CD4-positive, alpha-beta T cell (primary cell): Measurements from ENCODE around the gene NECTIN4. TPM values are rescaled to one million over a fixed set of nuclear protein-coding genes. Genes with fewer than 3 reads are reported as not detected.

Source experiments
- ATAC-seq: fragments of 200-7000 bp; cut with Tn5 transposase; one replicate; pipeline ENCODE4 v1.10.0; 2022; ENCODE audit warnings: mild to moderate bottlenecking; ENCODE audit not compliant: poor library complexity
- CTCF ChIA-PET: fragments of 350-600 bp; sonication (Branson Sonifier 250); formaldehyde crosslinking; loops from one replicate; lab custom pipeline; 2021; ENCODE audit warnings: antibody characterized with exemption, inconsistent platforms; lab: Charles Lee
- POLR2A ChIA-PET: fragments of 350-600 bp; sonication (Branson Sonifier 250); formaldehyde crosslinking; loops from one replicate; lab custom pipeline; 2021; ENCODE audit warnings: antibody characterized with exemption, inconsistent platforms; lab: Charles Lee
- DNase-seq, 14 experiments: peaks; one replicate each; pipeline ENCODE4 v3.0.0-alpha.2; 2013 to 2020; ENCODE audit warnings: mixed read lengths in 2 of 14
- H3K27ac ChIP-seq, 2 donors: one replicate each; pipeline versions ENCODE4 v1.5.1 to v1.7.0; 2013; ENCODE audit warnings: low read length in 2 of 2, low read depth in 1 of 2, mild to moderate bottlenecking in 1 of 2
- H3K27me3 ChIP-seq, 2 experiments: 1 replicate in 1 of 2; 2 replicates in 1 of 2; pipeline versions ENCODE4 v1.6.1 to v1.7.0; 2013; ENCODE audit warnings: low read length in 2 of 2, control low read depth in 1 of 2, mild to moderate bottlenecking in 1 of 2, moderate library complexity in 1 of 2; ENCODE audit not compliant: insufficient read depth in 2 of 2, control insufficient read depth in 1 of 2
- H3K36me3 ChIP-seq: one replicate; pipeline ENCODE4 v1.6.1; 2013; ENCODE audit warnings: low read length, control low read depth; ENCODE audit not compliant: insufficient read depth
- H3K4me1 ChIP-seq: one replicate; pipeline ENCODE4 v1.6.1; 2013; ENCODE audit warnings: low read length, control low read depth; ENCODE audit not compliant: insufficient read depth
- H3K4me3 ChIP-seq: one replicate; pipeline ENCODE4 v1.5.1; 2013; ENCODE audit warnings: mild to moderate bottlenecking, low read length, moderate library complexity
- H3K9me3 ChIP-seq, 2 experiments: 1 replicate in 1 of 2; 2 replicates in 1 of 2; pipeline versions ENCODE4 v1.6.1 to v1.7.0; 2013; ENCODE audit warnings: low read length in 2 of 2, mild to moderate bottlenecking in 2 of 2, control low read depth in 1 of 2, moderate library complexity in 1 of 2; ENCODE audit not compliant: control insufficient read depth in 1 of 2, insufficient read depth in 1 of 2
- H3K27ac Mint-ChIP-seq: one replicate; pipeline ENCODE4 v1.8.0; 2020; ENCODE audit warnings: mixed read lengths
- H3K27me3 Mint-ChIP-seq: one replicate; pipeline ENCODE4 v1.8.0; 2021; ENCODE audit warnings: mixed read lengths
- H3K36me3 Mint-ChIP-seq: one replicate; pipeline ENCODE4 v1.8.0; 2021; ENCODE audit warnings: low read depth, mixed read lengths
- H3K4me1 Mint-ChIP-seq: one replicate; pipeline ENCODE4 v1.8.0; 2021; ENCODE audit warnings: low read depth, mixed read lengths
- H3K4me3 Mint-ChIP-seq: one replicate; pipeline ENCODE4 v1.8.0; 2020; ENCODE audit warnings: mild to moderate bottlenecking, mixed read lengths
- H3K9me3 Mint-ChIP-seq: one replicate; pipeline ENCODE4 v1.8.0; 2020; ENCODE audit warnings: mixed read lengths
- CTCF ChIP-seq: fragments of 200-600 bp; IDR thresholded peaks from one replicate; pipeline ENCODE4 v1.8.0; 2022; ENCODE audit warnings: antibody characterized with exemption, mild to moderate bottlenecking
- intact Hi-C, 2 experiments: fragments of 100-400 bp; cut with DNase I in 1 of 2; cut with micrococcal nuclease in 1 of 2; formaldehyde crosslinking; loops; one replicate each; pipeline versions ENCODE4 v1.15.1 to v1.9.0; 2023 to 2025; cut with DNase I, micrococcal nuclease
- total RNA-seq, 174 experiments: library from RNA in 2 of 174; stranded (reverse) in 2 of 174; gene quantifications; one replicate each; pipeline ENCODE4 v1.2.3 and lab custom pipeline; 2021 to 2026

Gene NECTIN4
- total RNA-seq, 2 experiments from 2014 or later: 0.22 TPM

GRCh38 chr1:161046605-161047228 lies 42.6 kb downstream of the NECTIN4 start:
- CTCF ChIA-PET: interaction anchor here (1.2 to 5.3 kb wide), 9 partner anchors 13 to 179 kb away, joined by 3 to 34 read pairs (median 4); partner anchors contain the start of genes ARHGAP30, KLHDC9, NIT1 and PFDN2
- H3K4me1 Mint-ChIP-seq: peaks cover 37% of the 10 kb centered on the region
- no peaks in the 10 kb centered on the region for H3K27me3 Mint-ChIP-seq
- H3K27ac Mint-ChIP-seq: peak overlapping the region; percentile 94
- intact Hi-C loops: loop anchor here (1.0 to 5.0 kb wide), 5 partner anchors 22 to 106 kb away; partner anchors contain the start of genes ARHGAP30 (in 1 of the 2), F11R (in 1 of the 2), NIT1 (in 1 of the 2) and PFDN2 (in 1 of the 2)
- DNase-seq: peak in 3 of 14 experiments; percentile 30 to 59 (median 54)
- H3K4me3 ChIP-seq: peak overlapping the region; percentile 98
- H3K27me3 ChIP-seq: no peaks in the 10 kb centered on the region
- H3K27ac ChIP-seq: peak overlapping the region; percentile 90 to 96
- ATAC-seq: no peak
- peaks cover 59% of the 10 kb centered on the region for H3K36me3 ChIP-seq
- POLR2A ChIA-PET: interaction anchor here (0.9 to 8.4 kb wide), 26 partner anchors 8 to 784 kb away, joined by 3 to 295 read pairs (median 8); partner anchors contain the start of genes ARHGAP30, DCAF8, DEDD and F11R
- peaks cover 78% of the 10 kb centered on the region for H3K36me3 Mint-ChIP-seq
- H3K4me1 ChIP-seq: peaks cover 49% of the 10 kb centered on the region
- H3K4me3 Mint-ChIP-seq: peak overlapping the region; percentile 93
- H3K9me3 ChIP-seq: no peaks in the 10 kb centered on the region
- TF ChIP-seq CTCF: no peak
- H3K9me3 Mint-ChIP-seq: no peaks in the 10 kb centered on the region

- H3K4me1 Mint-ChIP-seq: peaks cover 43% of the 10 kb centered on the region
- H3K27me3 Mint-ChIP-seq: no peaks in the 10 kb centered on the region
- Histone ChIP-seq H3K36me3 (peaks cover 59% of the 10 kb centered on the region), H3K4me3 (peak within 1 kb of the TSS; percentile 98), H3K27ac (peak within 1 kb of the TSS; percentile 90 to 96), H3K9me3 (no peaks in the 10 kb centered on the region), H3K27me3 (no peaks in the 10 kb centered on the region), H3K4me1 (peaks cover 52% of the 10 kb centered on the region)
- peak within 1 kb of the TSS; percentile 93 for H3K4me3 Mint-ChIP-seq
- peak within 1 kb of the TSS; percentile 94 for H3K27ac Mint-ChIP-seq
- ChIA-PET POLR2A (interaction anchor here (0.5 to 8.4 kb wide), 35 partner anchors 8 to 784 kb away, joined by 3 to 295 read pairs (median 5); partner anchors contain the start of genes ARHGAP30, DCAF8, DEDD and F11R), CTCF (interaction anchor here (1.2 to 5.3 kb wide), 14 partner anchors 9 to 260 kb away, joined by 3 to 34 read pairs (median 6); partner anchors contain the start of genes ARHGAP30, F11R, KLHDC9 and NIT1)
- DNase-seq (peak; percentile 86 to 97 (median 92)), ATAC-seq (peak; percentile 82)
- intact Hi-C loops: loop anchor here (1.0 to 5.0 kb wide), 6 partner anchors 23 to 106 kb away; partner anchors contain the start of genes ARHGAP30 (in 1 of the 2), F11R (in 1 of the 2), NIT1 (in 1 of the 2) and PFDN2 (in 1 of the 2)
- peaks cover 77% of the 10 kb centered on the region for H3K36me3 Mint-ChIP-seq
- TF ChIP-seq CTCF: no peak
- no peaks in the 10 kb centered on the region for H3K9me3 Mint-ChIP-seq
Measured at GRCh38 chr1:161045736-161046604, 43.4 kb downstream of the NECTIN4 start, which contains the start of gene USF1. Gene USF1, minus strand, starts transcription at chr1:161045977. Its CDS starts 2,702 bp downstream, at chr1:161043275.
